SH-SY5Y (cell line): ENCODE measurements around the gene RBMS1.

Source experiments
- GATA2 ChIP-seq: IDR thresholded peaks from 2 replicates; pipeline ENCODE4 v1.6.1; 2011; ENCODE audit warnings: mild to moderate bottlenecking, low read depth, low read length
- GATA3 ChIP-seq: IDR thresholded peaks from 2 replicates; pipeline ENCODE4 v1.6.1; 2011; ENCODE audit warnings: low read depth, mild to moderate bottlenecking, low read length, moderate library complexity

The RBMS1 gene

DNA sequence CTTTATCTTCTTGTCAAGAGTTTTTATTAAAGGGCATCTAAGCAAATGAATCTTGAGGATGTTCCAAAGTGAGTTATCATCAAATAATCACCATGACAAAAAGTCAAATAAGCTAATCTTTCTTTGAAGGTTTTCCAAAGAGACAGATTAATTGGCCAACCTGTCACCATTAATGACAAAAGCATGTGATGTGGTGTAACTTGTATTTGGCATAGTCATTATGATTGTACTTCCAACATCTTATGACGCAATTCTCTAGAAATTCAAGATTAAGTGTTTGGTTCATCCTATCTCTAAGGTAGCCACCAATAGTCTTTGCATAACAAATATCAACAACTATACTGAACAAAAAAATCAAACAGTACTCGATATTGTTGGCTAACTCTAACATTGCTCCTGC, 28.6 kb downstream of the RBMS1 start:
- TF ChIP-seq GATA3 (no peak), GATA2 (no peak)

- TF ChIP-seq GATA2 (no peak), GATA3 (no peak)
These were observed 29.6 kb downstream of the RBMS1 start for GRCh38 chr2:160464017-160464416.

DNA sequence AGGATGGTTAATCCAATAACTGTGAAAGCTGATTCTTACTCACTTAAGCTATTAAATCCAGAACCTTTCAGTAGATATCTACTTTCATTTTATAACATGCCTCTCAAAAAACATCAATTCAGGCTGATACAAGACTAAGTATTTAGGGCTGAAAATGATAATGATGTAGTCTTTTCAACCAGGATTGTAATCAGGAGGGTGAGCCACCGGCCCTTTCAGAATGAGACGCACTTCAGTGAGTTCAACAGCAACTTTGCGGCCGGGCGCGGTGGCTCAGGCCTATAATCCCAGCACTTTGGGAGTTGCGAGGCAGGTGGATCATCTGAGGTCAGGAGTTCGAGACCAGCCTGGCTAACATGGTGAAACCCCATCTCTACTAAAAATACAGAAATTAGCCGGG, 30.4 kb downstream of the RBMS1 start:
- TF ChIP-seq GATA2, result no peak
- no peak for TF ChIP-seq GATA3

- no peak for TF ChIP-seq GATA2
These were observed 33.3 kb downstream of the RBMS1 start for GRCh38 chr2:160460333-160460731.

- TF ChIP-seq GATA3 (no peak), GATA2 (no peak)
These were observed 33.9 kb downstream of the RBMS1 start for GRCh38 chr2:160459538-160460332.

GRCh38 chr2:160458718-160459453, 34.7 kb downstream of the RBMS1 start:
- TF ChIP-seq GATA2 (no peak), GATA3 (no peak)

- TF ChIP-seq GATA2 (no peak), GATA3 (no peak)
These were observed 36.0 kb downstream of the RBMS1 start for GRCh38 chr2:160457588-160457987.

- no peak for TF ChIP-seq GATA2
- TF ChIP-seq GATA3, result no peak
These were observed 39.4 kb downstream of the RBMS1 start for GRCh38 chr2:160454070-160454797.

DNA sequence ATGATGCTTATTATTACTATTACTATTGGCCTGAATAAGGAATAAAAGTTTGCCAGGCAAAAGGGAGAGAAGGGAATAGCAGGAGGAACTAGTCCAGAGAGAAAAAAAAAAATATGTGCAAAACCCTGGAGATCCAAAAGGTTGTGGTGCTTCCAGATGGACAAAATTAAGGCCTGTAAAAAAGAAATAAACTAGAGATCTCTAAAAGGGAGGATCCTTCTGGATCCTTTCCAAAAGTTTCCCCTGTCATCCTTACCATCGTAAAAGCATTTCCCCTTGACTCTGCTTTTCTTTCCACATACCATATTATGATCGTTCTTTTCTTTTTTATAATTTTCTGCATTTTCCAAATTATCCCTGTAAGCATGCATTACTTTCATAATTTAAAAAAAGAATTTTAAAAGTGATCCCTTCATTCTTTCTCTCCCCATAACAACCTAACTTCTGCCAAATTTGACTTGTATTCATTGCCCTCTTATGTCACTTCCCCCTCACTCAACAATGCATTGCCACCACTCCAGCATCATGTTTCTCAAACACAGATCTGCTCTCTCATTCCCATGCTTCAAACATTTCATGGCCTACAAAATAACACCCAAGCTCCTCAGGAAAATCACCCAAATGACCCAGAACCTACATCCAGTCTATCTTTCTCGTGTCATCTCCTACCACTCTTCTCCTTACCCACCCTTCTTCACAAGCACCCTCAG, 40.3 kb downstream of the RBMS1 start:
- TF ChIP-seq GATA3 (no peak), GATA2 (no peak)

DNA sequence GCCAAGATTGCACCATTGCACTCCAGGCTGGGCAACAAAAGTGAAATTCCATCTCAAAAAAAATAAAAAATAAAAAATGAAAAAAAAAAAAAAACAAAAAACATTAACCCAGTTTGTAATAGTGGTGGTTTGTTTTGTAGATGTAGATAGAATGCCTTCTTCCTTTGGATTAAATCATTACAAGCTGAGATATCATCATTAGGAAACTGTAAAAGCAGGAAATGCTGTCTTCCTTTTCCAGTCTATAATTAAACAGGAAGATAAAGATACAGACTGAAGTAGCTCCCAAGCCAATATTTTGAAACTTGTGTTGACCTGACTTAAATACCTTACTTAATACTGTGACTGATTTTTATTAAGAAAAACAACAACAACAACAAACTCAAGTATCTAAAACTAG, 43.1 kb downstream of the RBMS1 start:
- TF ChIP-seq GATA2 (no peak), GATA3 (no peak)

DNA sequence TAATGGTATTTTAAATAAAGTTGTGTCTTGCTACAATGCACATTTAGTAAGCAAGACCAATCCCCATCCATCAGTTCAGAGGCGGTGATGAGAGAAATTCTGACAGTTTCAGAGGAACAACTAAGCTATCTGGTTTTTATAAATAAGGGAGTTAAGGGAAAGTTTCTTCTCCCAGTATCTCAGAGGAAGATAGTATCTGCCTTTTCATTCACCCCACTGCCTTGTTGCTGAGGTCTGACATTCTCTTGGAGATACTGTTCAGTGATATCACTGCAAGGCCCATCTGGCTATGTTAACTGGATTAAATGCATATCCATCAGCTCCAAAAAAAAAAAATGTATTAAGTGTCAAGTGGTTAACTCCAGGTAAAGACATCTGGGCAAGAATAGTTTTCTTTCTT, 47.9 kb downstream of the RBMS1 start:
- TF ChIP-seq GATA3 (peak; percentile 31; the same call in 1 of the 2 replicates), GATA2 (no peak)

DNA sequence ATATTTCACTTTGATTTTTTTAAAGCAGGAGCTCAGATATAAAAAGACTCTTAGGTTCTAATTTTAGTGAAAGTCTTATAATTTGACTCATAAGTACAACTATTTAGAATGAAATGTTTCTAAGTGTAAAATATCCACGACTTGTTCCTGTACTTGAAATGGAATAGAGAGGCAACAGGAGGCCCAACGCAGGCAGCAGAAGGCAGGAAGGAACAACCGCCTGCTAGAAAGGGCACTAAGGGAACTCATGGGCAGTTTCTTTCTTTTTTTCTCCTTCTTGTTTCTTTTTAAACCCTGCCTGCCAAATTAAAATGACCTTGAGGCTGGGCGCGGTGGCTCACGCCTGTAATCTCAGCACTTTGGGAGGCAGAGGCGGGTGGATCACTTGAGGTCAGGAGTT, 51.0 kb downstream of the RBMS1 start:
- TF ChIP-seq GATA3 (no peak), GATA2 (no peak)

GRCh38 chr2:160440888-160441287, 52.7 kb downstream of the RBMS1 start:
- TF ChIP-seq GATA3, result peak; percentile 35; the same call in 1 of the 2 replicates
- peak; percentile 54 for TF ChIP-seq GATA2

DNA sequence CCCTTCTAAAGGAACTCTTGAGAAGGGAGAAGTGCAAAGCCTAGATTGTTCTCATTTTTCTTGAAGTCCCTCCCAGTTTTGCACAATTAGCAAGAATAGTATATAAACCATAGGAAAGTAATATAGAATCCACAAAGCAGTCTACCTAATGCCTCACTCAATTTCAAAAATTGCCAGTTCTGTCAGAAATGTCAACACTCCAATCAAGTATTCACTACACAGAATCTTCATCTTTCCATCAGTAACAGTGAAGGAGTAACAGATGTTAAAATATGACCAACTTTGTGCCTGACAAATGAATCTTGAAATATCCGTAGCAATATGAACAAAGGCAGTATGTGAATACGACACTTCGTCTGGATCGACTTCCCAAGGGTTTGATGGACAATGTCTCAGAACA, 56.3 kb downstream of the RBMS1 start:
- TF ChIP-seq GATA3, result no peak
- no peak for TF ChIP-seq GATA2
